ENCODE results near the gene TYK2.

Gene TYK2

DNA sequence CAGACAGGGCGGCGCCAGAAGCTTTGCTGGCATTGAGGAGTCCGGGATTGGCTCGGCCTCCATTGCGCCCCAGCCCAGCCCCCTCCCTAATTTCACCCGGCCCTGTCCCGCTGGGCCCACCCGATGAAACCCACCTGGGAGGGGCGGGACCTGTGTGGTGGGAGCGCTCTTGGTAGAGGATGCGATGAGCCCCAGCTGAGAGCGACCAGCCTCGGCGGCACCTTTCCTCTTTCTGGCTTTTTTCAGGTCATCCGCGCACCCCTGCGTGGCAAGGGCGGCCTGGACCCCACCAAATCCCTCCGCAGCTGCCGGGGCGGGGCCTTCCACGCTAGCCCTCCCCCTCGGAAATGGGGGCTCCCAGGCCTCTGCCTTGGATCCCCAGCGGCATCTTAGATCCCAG is 70.9 kb downstream of the TYK2 start, which contains the start of gene ZGLP1:
TSS of gene ZGLP1 (minus strand) at position 393 of the 400 bp plus-strand sequence.
- no peak for DNase-seq (ENCODE audit: low read depth)

DNA sequence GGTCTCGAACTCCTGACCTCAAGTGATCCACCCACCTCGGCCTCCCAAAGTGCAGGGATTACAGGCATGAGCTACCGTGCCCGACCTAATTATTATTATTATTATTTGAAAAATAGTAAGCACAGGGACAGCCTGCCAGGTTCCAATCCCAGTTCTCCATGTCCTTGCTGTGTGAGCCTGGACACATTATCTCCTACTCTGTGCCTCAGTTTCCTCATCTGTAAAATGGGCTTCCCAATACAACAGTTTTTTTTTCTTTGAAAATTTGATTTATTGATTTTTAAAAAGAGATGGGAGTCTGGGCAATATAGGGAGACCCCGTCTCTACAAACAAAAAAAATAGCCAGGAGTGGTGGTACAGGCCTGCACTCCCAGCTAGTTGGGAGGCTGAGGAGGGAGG is 74.0 kb downstream of the TYK2 start:
- no peak for DNase-seq (ENCODE audit: low read depth)

DNA sequence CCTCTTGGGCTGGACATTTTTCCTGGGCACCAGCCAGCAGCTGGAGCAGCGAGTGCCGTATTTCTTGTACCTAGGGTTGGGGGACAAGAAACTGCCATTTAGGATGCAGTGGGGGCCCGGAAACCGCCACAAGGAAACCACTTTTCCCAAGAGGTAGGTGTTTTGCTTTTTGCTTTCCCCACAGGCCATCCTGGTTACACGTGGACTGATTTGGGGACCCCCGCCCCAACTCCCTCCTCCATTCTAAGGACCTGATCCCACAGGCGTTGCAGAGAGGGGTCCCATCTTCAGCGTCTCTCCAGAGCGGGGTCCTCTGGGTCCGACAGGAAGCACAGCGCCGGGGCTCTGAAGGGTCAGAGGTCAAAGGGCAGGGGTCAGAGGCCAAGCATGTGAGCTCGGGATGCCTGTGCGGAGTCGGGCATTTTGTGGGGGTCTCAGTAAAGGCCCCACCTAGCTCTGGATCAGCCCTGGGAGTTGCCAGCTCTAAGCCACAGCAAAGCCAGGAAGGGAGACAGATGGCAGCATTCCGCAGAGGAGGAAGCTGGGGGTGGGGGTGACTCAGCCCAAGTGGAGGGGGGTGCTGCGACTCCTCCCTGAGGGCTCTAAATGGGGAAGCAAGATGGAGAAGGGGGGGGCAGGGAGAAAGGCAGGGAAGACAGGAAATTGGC is 75.1 kb downstream of the TYK2 start:
- DNase-seq (ENCODE audit: low read depth): peak; percentile 54
